GM21717 (cell line): ENCODE data around the gene OR11H6.
"Not testable (repeated sequence)": the region's sequence is repeated elsewhere in the genome, so short reads cannot be mapped to it uniquely, and the experiment has no call there.

ENCODE experiments used
- ATAC-seq: cut with Tn5 transposase; IDR thresholded peaks from one replicate; pipeline ENCODE4 v1.9.1; 2021; ENCODE audit warnings: mild to moderate bottlenecking, moderate library complexity; ENCODE audit not compliant: unreplicated experiment

Gene OR11H6

DNA sequence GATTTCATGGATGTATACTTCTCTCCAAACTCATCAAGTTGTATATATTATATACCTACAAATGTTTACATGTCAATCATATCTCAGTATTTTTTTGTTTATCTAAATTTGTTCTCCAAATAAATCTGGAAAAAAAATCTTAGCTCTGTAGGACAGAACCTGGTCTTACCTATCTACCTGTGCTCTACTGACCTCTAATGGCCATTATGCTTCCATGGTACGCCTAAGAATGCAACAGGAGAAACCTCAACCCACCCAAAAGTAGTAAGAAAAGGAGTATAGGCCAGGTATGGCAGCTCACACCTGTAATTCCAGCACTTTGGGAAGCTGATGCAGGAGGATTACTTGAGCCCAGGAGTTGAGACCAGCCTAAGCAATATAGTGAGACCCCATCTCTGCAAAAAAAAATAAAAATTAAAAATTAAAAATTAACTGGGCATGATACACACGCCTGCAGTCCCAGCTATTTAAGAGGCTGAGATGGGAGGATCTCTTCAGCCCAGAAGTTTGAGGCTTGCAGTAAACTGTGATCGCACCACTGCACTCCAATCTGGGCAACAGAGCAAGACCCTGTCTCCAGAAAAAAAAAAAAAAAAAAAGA is 24.2 kb downstream of the OR11H6 start:
- no peak for ATAC-seq

GRCh38 chr14:20262642-20263128 is 39.2 kb downstream of the OR11H6 start:
- no peak for ATAC-seq

- ATAC-seq, result not testable (repeated sequence)
These were observed 40.9 kb downstream of the OR11H6 start for GRCh38 chr14:20264361-20264760.

DNA sequence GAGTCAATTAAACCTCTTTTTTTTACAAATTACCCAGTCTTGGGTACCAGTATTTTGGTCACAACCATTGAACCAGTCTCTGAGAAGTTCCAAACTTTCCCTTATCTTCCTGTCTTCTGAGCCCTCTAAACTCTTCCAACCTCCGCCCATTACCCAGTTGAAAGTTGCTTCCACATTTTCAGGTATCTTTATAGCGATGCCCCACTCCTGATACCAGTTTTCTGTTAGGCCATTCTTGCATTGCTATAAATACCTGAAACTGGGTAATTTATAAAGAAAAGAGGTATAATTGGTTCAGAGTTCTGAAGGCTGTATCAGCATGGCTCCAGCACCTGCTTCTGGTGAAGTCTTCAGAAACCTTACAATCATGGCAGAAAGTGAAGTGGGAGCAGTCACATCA is 50.6 kb downstream of the OR11H6 start:
- ATAC-seq, result no peak
